LNCaP clone FGC (cell line): Measurements from ENCODE around the gene MAN1A1.

Source experiments
- DNase-seq: peaks from one replicate; pipeline ENCODE4 v3.0.0-alpha.2; 2011; ENCODE audit warnings: low read depth
- H3K4me3 ChIP-seq: 2 replicates; pipeline ENCODE4 v1.5.1; 2011; ENCODE audit warnings: mild to moderate bottlenecking, low read depth, low read length, control low read depth
- CTCF ChIP-seq: IDR thresholded peaks from 2 replicates; pipeline ENCODE4 v1.5.1; 2012; ENCODE audit warnings: mild to moderate bottlenecking; ENCODE audit not compliant: control insufficient read depth, insufficient read depth; ENCODE audit errors: extremely low read depth

Gene MAN1A1

GRCh38 chr6:119255492-119255891 is 94.1 kb downstream of the MAN1A1 start:
- DNase-seq, result no peak
- TF ChIP-seq CTCF, result no peak
- H3K4me3 ChIP-seq, result no peak overlapping the region

- TF ChIP-seq CTCF, result no peak
- no peak overlapping the region for H3K4me3 ChIP-seq
- DNase-seq, result no peak
Observed at GRCh38 chr6:119250036-119250435, 99.5 kb downstream of the MAN1A1 start.

- DNase-seq, result no peak
- TF ChIP-seq CTCF, result no peak
- H3K4me3 ChIP-seq, result no peak overlapping the region
Observed at GRCh38 chr6:119249319-119249718, 100.2 kb downstream of the MAN1A1 start.

GRCh38 chr6:119247504-119247903 is 102.1 kb downstream of the MAN1A1 start:
- DNase-seq, result no peak
- TF ChIP-seq CTCF, result no peak
- no peak overlapping the region for H3K4me3 ChIP-seq

- no peak overlapping the region for H3K4me3 ChIP-seq
- TF ChIP-seq CTCF, result no peak
- DNase-seq, result no peak
Observed at GRCh38 chr6:119243657-119244056, 105.9 kb downstream of the MAN1A1 start.

GRCh38 chr6:119243037-119243436 is 106.5 kb downstream of the MAN1A1 start:
- no peak for DNase-seq
- TF ChIP-seq CTCF, result no peak
- H3K4me3 ChIP-seq, result no peak overlapping the region

GRCh38 chr6:119241540-119242309 is 107.8 kb downstream of the MAN1A1 start:
- DNase-seq, result no peak
- no peak for TF ChIP-seq CTCF
- no peak overlapping the region for H3K4me3 ChIP-seq
